Kidney (tissue), 14 donors: ENCODE results near the gene ANKH. TPM values are rescaled to one million over a fixed set of nuclear protein-coding genes. Genes with fewer than 3 reads are reported as not detected.
A peak's percentile ranks its signal among the peaks of the same experiment; 100 is the strongest.

Experiments used
- DNase-seq, 5 donors: peaks; one replicate each; pipeline ENCODE4 v3.0.0-alpha.2; 2013 to 2020
- FAIRE-seq: peaks from 2 replicates; lab custom pipeline; 2012; peaks lifted over from hg19 to GRCh38; lab: Jason Lieb, UNC
- H3K27ac ChIP-seq, 2 donors: one replicate each; pipeline ENCODE4 v1.7.0; 2013; ENCODE audit warnings: low read depth in 2 of 2, low read length in 2 of 2, inconsistent platforms in 1 of 2
- H3K27me3 ChIP-seq: one replicate; pipeline ENCODE4 v1.7.1; 2013; ENCODE audit warnings: low read length, inconsistent platforms; ENCODE audit not compliant: control insufficient read depth, insufficient read depth
- H3K36me3 ChIP-seq, 3 donors: one replicate each; pipeline versions ENCODE4 v1.7.0 to v1.7.1; 2013; ENCODE audit warnings: low read length in 3 of 3, control low read depth in 1 of 3, inconsistent platforms in 1 of 3; ENCODE audit not compliant: insufficient read depth in 3 of 3, control insufficient read depth in 2 of 3
- H3K4me1 ChIP-seq, 3 donors: one replicate each; pipeline versions ENCODE4 v1.7.0 to v1.7.1; 2013; ENCODE audit warnings: low read length in 3 of 3, inconsistent platforms in 1 of 3, low read depth in 1 of 3; ENCODE audit not compliant: control insufficient read depth in 2 of 3, insufficient read depth in 2 of 3
- H3K4me3 ChIP-seq, 3 donors: one replicate each; pipeline versions ENCODE4 v1.7.0 to v1.8.1; 2013; ENCODE audit warnings: low read length in 3 of 3, control low read depth in 1 of 3, inconsistent platforms in 1 of 3
- H3K9ac ChIP-seq, 3 donors: one replicate each; pipeline versions ENCODE4 v1.7.0 to v1.7.1; 2013; ENCODE audit warnings: low read length in 3 of 3, control low read depth in 1 of 3, inconsistent platforms in 1 of 3
- H3K9me3 ChIP-seq, 3 donors: one replicate each; pipeline versions ENCODE4 v1.7.0 to v1.7.1; 2013; ENCODE audit warnings: low read length in 3 of 3, control low read depth in 1 of 3, inconsistent platforms in 1 of 3; ENCODE audit not compliant: control insufficient read depth in 2 of 3, insufficient read depth in 1 of 3
- intact Hi-C: fragments of 100-400 bp; cut with DNase I; formaldehyde crosslinking; loops from one replicate; pipeline ENCODE4 v1.11.1; 2022
- polyA plus RNA-seq: library from polyadenylated mRNA; stranded (reverse); fragments of 350-450 nt; fragmentation: Illumina TruSeq; extraction: RNeasy Lipid Tissue Mini Kit (QIAGEN cat#74804); gene quantifications from one replicate; pipeline ENCODE4 v1.2.3, GENCODE V29; 2014; ENCODE audit warnings: low read depth, low replicate concordance; ENCODE audit not compliant: insufficient read depth
- total RNA-seq: library from RNA; stranded (reverse); fragmentation: NEBNext Ultra II Directional; extraction: Animal tissue kit (Norgen Biotek cat#: 25700); gene quantifications from one replicate; pipeline ENCODE4 v1.2.1, GENCODE V29; 2021
- TF ChIP-seq, protein P1 (sequence below): IDR thresholded peaks from 3 replicates; pipeline ENCODE4 v1.5.1; 2012; ENCODE audit warnings: mild to moderate bottlenecking, moderate library complexity, borderline replicate concordance; ENCODE audit not compliant: insufficient read depth; ENCODE audit errors: extremely low read depth
- donor health status: control.
- donor health status: control.
- donor health status: control.
- donor health status: control.
- donor health status: control.
- donor health status: DM: yes; HTN: yes; CAD: no.
- donor health status: Normal renal cell carcinoma (clear cell type).

Gene ANKH
- total and polyA plus RNA-seq, 2 donors from 2014 or later: 19.0 to 44.6 TPM

DNA sequence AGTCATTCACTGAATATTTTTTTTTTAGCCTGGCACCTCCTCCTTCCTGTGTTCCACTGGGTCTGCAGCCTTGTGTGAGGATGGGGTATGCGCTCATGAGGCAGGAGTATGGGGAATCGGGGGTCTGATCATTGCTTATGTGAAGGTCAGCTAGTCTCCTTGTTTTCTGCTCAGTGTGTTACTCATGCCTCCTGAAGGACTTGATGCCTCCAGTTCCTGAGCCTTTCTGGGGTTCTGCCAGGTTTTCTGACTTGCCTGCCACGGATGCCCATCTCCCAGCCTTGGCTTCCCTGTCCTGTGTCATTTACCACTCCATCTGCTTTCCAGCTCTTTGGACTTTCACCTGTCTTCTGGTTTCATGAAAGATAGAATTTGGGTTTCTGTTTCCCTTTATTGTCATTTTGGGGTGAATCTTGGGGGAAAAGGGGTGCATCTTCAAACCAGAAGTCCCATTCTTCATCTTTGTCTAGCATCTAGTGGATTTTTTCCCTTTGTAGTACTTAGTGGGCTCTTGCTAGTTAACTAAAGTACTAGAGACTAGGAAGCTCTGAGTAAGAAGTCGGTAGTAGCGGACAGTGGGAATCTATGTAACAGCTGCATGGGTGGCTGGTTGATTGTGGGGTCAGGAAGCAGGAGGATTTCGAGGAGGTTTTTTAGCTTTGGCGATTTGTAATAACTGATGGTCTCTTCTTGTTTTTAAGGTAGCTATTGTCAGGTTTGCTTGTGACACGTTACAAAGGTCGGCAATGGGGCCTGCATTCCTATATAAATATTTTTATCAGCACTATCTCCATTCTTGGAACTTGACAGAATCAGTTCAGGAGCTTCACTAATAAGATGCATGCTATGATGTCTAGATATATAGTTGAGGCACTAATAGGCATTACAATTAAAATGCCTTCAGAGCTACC, 198.8 kb downstream of the ANKH start:
- H3K4me1 ChIP-seq: peaks cover 0 to 12% (median 12%) of the 10 kb centered on the region in 3 donors
- H3K4me3 ChIP-seq: no peak overlapping the region
- H3K36me3 ChIP-seq: peaks cover 2 to 5% (median 3%) of the 10 kb centered on the region in 3 donors
- no peak overlapping the region for H3K9ac ChIP-seq
- H3K9me3 ChIP-seq: no peaks in the 10 kb centered on the region
- DNase-seq (no peak), FAIRE-seq (no peak)
- TF ChIP-seq, protein P1, sequence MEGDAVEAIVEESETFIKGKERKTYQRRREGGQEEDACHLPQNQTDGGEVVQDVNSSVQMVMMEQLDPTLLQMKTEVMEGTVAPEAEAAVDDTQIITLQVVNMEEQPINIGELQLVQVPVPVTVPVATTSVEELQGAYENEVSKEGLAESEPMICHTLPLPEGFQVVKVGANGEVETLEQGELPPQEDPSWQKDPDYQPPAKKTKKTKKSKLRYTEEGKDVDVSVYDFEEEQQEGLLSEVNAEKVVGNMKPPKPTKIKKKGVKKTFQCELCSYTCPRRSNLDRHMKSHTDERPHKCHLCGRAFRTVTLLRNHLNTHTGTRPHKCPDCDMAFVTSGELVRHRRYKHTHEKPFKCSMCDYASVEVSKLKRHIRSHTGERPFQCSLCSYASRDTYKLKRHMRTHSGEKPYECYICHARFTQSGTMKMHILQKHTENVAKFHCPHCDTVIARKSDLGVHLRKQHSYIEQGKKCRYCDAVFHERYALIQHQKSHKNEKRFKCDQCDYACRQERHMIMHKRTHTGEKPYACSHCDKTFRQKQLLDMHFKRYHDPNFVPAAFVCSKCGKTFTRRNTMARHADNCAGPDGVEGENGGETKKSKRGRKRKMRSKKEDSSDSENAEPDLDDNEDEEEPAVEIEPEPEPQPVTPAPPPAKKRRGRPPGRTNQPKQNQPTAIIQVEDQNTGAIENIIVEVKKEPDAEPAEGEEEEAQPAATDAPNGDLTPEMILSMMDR: no peak
- no peak overlapping the region for H3K27ac ChIP-seq
- no peaks in the 10 kb centered on the region for H3K27me3 ChIP-seq
- intact Hi-C loops: no loop called here

DNA sequence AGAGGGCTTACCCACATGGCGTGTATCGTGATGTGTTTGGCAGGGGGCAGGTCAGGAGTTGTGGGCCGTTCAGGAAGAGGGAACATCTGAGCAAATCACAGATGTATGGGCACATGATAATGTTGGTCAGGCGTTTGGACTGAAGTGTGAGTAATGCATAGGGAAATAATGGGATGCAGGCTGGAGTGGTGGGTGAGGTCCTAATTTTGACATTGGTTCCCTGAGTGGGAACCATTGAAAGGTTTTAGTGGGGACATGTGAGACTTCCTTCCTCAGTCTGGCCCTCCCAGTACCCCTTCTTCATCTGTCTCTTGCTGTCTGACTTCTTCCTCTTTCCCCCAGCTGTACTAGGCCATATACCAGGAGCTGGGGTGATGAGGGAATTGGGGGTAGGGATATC, 199.5 kb downstream of the ANKH start:
- intact Hi-C loops: no loop called here
- peaks cover 0 to 18% (median 15%) of the 10 kb centered on the region in 3 donors for H3K4me1 ChIP-seq
- DNase-seq: no peak
- H3K4me3 ChIP-seq: no peak overlapping the region
- H3K9me3 ChIP-seq: no peaks in the 10 kb centered on the region
- no peaks in the 10 kb centered on the region for H3K27me3 ChIP-seq
- TF ChIP-seq, protein P1: no peak
- H3K9ac ChIP-seq: no peak overlapping the region
- H3K27ac ChIP-seq: no peak overlapping the region
- no peak for FAIRE-seq
- peaks cover 2 to 5% (median 3%) of the 10 kb centered on the region in 3 donors for H3K36me3 ChIP-seq

DNA sequence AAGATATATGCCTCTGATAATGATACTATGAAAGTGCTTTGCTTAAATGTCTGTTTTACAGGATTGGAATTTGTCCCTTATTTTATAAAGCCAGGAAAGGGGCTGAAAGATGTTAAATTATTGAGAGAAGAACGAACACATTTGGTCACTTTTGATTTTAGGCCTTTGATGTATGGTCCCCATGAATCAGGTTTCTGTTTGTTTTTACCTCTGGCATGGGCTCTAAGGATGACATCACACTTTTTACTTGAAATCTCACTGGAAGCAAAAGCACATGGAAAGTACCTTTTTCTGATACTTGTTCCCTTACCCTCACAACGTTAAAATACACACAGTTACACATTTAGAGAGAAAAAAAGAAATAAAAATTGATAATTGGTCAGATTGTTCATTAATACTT, 200.2 kb downstream of the ANKH start:
- no peak for FAIRE-seq
- Histone ChIP-seq H3K4me3 (no peak overlapping the region), H3K9me3 (no peaks in the 10 kb centered on the region), H3K4me1 (peaks cover 0 to 24% (median 16%) of the 10 kb centered on the region in 3 donors), H3K9ac (no peak overlapping the region), H3K36me3 (peaks cover 2 to 5% (median 2%) of the 10 kb centered on the region in 3 donors), H3K27ac (no peak overlapping the region), H3K27me3 (no peaks in the 10 kb centered on the region)
- intact Hi-C loops: no loop called here
- TF ChIP-seq, protein P1: no peak
- peak in 2 of 5 donors; percentile 22 to 31 for DNase-seq
